Inflammatory macrophage treated with lipopolysaccharide for 4 hours (primary cell): ENCODE measurements around the gene ZNF582.
A peak's percentile ranks its signal among the peaks of the same experiment; 100 is the strongest.
"Not testable (repeated sequence)": the region's sequence is repeated elsewhere in the genome, so short reads cannot be mapped to it uniquely, and the experiment has no call there.

ENCODE experiments used
- DNase-seq: peaks from one replicate; pipeline ENCODE4 v3.0.0-alpha.2; 2020

The ZNF582 gene

DNA sequence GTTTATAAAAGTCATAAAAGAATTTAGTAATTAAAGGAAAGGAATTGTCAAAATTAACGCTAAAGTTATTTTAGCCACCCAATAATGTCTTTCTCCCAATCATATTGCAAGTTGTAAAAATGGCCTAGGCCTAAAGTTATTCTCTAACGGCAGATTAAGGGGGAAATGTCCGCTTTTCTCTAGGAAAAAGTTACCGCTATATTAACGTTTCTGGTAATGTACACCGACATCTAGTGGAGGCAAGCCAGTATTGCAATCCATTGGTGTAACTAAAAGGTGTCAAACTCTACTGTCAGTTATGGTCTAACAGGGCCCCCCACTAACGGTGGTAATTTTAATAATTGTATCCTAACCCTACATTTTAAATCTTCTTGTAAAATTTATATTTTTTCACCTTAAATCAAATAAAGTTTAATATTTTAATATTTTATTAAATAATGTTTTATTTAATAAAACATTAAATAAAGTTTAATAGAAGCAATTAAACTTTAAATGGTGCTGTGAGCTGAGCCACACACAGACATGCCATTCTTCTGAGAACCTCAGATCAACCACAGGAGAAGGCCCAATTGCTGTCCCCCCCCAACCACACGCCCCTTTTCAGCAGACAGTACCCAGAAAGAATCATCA is 42.8 kb downstream of the ZNF582 start:
- peak; percentile 55 for DNase-seq

DNA sequence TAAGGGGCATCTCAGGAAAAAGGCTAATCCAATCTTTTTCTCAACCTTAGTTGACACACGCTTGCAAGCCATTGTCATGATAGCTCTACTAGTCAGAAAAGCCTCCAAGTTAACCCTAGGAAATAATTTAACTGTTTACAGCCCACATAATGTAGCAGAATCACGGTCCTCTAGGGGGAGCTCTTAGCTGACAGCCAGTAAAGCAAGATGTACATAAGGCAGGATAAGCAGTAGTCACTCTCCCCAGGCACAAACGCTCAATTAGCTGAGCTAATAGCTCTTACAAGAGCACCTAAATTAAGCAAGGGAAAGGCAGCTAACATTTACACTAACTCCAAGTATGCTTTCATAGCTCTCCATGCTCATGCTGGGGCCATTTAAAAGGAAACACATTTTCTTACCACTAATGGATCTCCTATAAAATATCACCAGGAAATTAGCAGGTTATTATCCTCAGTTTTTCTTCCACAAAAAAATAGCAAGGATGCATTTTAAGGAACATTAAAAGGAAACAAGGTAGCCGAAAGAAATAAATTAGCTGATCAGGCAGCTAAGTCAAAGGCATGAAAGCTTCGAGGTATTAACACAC is 45.0 kb downstream of the ZNF582 start:
- DNase-seq: peak; percentile 28

DNA sequence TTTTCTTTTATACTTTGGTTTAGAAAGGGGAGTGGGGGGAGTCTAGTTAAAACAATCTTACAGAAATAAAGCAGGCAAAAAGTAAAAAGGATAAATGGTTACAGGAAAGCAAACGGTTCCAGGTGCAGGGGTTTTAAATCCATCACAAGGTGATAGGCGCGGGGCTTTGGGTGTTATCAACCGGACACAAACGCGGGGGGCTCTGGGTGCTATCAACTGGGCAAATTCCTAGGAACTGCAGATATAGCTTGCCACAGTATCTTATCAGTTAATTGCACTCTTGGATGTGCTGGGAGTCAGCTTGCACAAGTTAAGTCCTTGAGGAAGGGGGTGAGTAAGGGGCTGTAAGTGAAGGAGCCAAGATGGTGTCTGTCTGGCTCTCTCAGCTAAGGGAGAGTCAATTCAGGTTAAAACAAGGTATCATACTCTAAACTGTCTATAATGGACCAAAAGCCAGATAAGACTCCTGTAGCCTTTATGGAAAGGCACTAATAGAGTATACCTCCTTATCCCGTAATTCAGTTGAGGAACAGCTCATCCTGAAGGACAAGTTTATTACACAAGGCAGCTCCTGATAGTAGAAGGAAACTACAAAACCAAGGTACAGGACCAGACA is 46.1 kb downstream of the ZNF582 start:
- no peak for DNase-seq

DNA sequence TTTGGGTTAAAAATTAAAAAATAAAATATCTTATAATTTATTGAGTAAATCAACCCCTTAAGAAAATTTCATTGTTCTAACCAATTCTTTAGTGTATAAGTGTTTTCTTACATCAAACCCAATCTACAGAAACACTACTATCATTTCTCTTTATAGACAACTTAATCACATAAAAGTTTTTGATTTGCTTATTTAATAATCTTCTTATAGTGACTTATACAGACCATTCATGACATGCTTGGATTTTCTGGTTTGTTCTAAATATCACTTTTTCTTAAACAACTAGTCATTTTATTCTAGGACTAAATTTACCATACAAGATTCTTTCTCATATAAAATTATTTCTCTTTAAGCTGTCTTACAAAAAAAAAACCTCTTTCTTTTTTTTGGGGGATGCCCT is 51.4 kb downstream of the ZNF582 start:
- no peak for DNase-seq

DNA sequence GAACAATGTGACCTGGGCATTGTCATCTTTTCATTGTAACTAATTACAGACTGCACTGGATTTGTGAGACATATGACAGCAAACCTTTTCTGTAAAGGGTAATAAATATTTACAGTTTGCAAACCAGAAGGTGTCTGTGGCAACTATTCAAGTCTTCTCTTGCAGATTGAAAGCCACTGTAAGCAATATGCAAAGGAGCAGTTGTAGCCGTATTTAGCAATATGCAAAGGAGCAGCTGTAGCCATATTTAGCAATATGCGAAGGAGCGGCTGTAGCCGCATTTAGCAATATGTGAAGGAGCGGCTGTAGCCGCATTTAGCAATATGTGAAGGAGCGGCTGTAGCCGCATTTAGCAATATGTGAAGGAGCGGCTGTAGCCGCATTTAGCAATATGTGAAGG is 54.3 kb downstream of the ZNF582 start:
- not testable (repeated sequence) for DNase-seq

DNA sequence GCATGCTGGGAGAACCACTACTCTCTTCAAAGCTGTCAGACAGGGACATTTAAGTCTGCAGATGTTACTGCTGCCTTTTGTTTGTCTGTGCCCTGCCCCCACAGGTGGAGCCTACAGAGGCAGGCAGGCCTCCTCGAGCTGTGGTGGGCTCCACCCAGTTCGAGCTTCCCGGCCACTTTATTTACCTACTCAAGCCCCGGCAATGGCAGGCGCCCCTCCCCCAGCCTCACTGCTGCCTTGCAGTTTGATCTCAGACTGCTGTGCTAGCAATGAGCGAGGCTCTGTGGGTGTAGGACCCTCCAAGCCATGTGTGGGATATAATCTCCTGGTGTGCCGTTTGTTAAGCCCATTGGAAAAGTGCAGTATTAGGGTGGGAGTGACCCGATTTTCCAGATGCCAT is 56.3 kb downstream of the ZNF582 start:
- not testable (repeated sequence) for DNase-seq

DNA sequence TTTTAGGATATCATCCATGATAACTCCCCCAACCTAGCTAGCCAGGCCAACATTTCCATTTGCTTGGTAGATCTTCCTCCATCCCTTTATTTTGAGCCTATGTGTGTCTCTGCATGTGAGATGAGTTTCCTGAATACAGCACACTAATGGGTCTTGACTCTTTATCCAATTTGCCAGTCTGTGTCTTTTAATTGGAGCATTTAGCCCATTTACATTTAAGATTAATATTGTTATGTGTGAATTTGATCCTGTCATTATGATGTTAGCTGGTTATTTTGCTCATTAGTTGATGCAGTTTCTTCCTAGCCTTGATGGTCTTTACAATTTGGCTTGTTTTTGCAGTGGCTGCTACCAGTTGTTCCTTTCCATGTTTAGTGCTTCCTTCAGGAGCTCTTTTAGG is 58.0 kb downstream of the ZNF582 start:
- not testable (repeated sequence) for DNase-seq

DNA sequence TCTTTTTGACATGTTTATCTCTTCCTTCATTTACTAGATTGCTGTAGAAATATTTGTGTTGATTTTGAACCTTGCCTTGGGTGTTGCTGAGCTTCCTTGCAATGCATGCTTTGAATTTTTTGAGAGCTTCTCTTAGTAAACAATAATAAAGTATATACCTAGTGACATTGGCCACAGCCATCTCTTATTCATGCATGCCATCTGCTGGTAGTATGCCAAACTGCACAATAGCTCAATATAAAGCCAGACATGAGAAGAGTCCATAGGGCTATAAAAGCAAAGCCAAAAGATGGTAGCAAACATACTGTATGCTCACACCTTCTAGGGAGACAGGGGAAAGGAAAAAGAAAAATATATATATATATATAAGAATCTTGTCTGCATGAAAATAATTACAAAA is 59.8 kb downstream of the ZNF582 start:
- DNase-seq: peak; percentile 64
